ENCODE data around the gene GMFB. TPM values are rescaled to one million over a fixed set of nuclear protein-coding genes. Genes with fewer than 3 reads are reported as not detected.

The GMFB gene
- total and polyA plus RNA-seq, 9 of the 15 experiments (the other 6 are each of a cell fraction or from before 2014, with no cell fraction given): 14.0 to 31.7 (median 20.5) TPM

GRCh38 chr14:54509546-54510501 lies 21.0 kb upstream of the GMFB start, which contains the start of gene CGRRF1 (continued):
- no peak for TF ChIP-seq ZNF347 (CRISPR knock-in tag; IDR thresholded peaks at IDR 0.05; ENCODE audit: low read depth)
- TF ChIP-seq ASH1L (IDR thresholded peaks at IDR 0.05; ENCODE audit: borderline replicate concordance, low read depth, partially characterized antibody): no peak
- TF ChIP-seq SAFB (IDR thresholded peaks at IDR 0.05; ENCODE audit: borderline replicate concordance, low read depth, low read length): no peak
- TF ChIP-seq SRSF7 (optimal IDR thresholded peaks at IDR 0.05; ENCODE audit: low read depth, low read length): no peak
- TF ChIP-seq ZBTB33 (CRISPR knock-in tag; IDR thresholded peaks at IDR 0.05): no peak
- TF ChIP-seq ZNF384 (IDR thresholded peaks at IDR 0.05; ENCODE audit: low read depth, low read length): peak; percentile 47; the same call in 1 of the 2 replicates
- peak; percentile 55 for TF ChIP-seq NFYB (IDR thresholded peaks at IDR 0.05; ENCODE audit: extremely low read depth, insufficient read length)
- TF ChIP-seq ZNF217 (CRISPR knock-in tag; IDR thresholded peaks at IDR 0.05): no peak
- TF ChIP-seq KDM5B (IDR thresholded peaks at IDR 0.05; ENCODE audit: insufficient replicate concordance, low read depth, low read length): peak; percentile 60
- no peak for TF ChIP-seq ZNF592 (IDR thresholded peaks at IDR 0.05)
- no peak for TF ChIP-seq THAP7 (CRISPR knock-in tag; IDR thresholded peaks at IDR 0.05)
- TF ChIP-seq HDAC1 (IDR thresholded peaks at IDR 0.05): 0 out of 4 replicates have a peak, but pooled peaks of 1 of the 2 experiments have one; percentile 25
- TF ChIP-seq NRF1 (conservative IDR thresholded peaks at IDR 0.05 in 1 of 2, IDR thresholded peaks at IDR 0.05 in 1 of 2): peak; percentile 58 to 69
- TF ChIP-seq HDGF (IDR thresholded peaks at IDR 0.05): no peak
- TF ChIP-seq NFATC3 (IDR thresholded peaks at IDR 0.05): no peak
- no peak for TF ChIP-seq CBX1 (IDR thresholded peaks at IDR 0.05; ENCODE audit: low read depth)
- peak; percentile 56; the same call in 1 of the 2 replicates for TF ChIP-seq CXXC5 (CRISPR knock-in tag; IDR thresholded peaks at IDR 0.05)
- no peak for TF ChIP-seq NFE2L1 (tag; IDR thresholded peaks at IDR 0.05; ENCODE audit: borderline replicate concordance, low read depth)
- peak; percentile 44; the same call in 1 of the 2 replicates for TF ChIP-seq EGR1 (conservative IDR thresholded peaks at IDR 0.05)
- no peak for TF ChIP-seq PURB (CRISPR knock-in tag; IDR thresholded peaks at IDR 0.05; ENCODE audit: low read depth)
